PC-9 (cell line): ENCODE data around the gene SOX4.

Experiments used
- EZH2 ChIP-seq: fragments of 200-600 bp; sonication (generic); IDR thresholded peaks from 2 replicates; pipeline ENCODE4 v1.8.0; 2017; ENCODE audit warnings: antibody characterized with exemption, low read depth
- TF ChIP-seq, protein P1 (sequence below): fragments of 200-600 bp; sonication (generic); conservative IDR thresholded peaks from 2 replicates; pipeline ENCODE4 v1.6.1; 2017; ENCODE audit warnings: mixed run types, antibody characterized with exemption, mild to moderate bottlenecking, moderate library complexity

DNA sequence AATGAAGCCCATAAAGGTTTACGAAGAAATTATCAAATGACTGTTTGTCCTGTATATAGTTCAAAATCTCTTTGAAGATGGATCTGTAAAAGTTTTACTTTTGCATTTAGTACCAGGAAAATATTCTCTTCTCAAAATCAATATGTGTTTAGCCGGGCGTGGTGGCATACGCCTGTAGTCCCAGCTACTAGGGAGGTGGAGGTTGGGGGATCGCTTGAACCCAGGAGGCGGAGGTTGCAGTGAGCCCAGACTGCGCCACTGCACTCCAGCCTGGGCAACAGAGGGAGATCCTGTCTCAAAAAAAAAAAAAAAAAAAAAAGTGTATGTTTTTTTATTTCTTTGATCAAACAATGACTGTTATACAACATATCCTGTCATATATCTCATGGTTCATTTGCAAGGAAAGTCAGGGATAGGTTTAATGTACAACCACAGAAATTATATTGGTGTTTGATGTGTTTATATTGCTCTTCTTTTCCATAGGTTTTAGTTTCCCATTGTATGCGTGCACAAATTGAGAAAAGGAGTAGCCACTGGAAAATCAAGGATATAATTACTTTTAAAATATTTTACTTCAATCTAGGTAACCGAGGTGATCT, 40.1 kb downstream of the SOX4 start:
- TF ChIP-seq, protein P1, sequence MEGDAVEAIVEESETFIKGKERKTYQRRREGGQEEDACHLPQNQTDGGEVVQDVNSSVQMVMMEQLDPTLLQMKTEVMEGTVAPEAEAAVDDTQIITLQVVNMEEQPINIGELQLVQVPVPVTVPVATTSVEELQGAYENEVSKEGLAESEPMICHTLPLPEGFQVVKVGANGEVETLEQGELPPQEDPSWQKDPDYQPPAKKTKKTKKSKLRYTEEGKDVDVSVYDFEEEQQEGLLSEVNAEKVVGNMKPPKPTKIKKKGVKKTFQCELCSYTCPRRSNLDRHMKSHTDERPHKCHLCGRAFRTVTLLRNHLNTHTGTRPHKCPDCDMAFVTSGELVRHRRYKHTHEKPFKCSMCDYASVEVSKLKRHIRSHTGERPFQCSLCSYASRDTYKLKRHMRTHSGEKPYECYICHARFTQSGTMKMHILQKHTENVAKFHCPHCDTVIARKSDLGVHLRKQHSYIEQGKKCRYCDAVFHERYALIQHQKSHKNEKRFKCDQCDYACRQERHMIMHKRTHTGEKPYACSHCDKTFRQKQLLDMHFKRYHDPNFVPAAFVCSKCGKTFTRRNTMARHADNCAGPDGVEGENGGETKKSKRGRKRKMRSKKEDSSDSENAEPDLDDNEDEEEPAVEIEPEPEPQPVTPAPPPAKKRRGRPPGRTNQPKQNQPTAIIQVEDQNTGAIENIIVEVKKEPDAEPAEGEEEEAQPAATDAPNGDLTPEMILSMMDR = no peak
- no peak for TF ChIP-seq EZH2
